ENCODE measurements around the gene OSM.

The OSM gene

GRCh38 chr22:30297276-30297990, 30.8 kb upstream of the OSM start:
- no peak for DNase-seq

GRCh38 chr22:30296833-30297232, 30.2 kb upstream of the OSM start:
- DNase-seq: no peak

- DNase-seq: no peak
These were observed 29.7 kb upstream of the OSM start for GRCh38 chr22:30296324-30296723.

GRCh38 chr22:30295576-30295975, 28.9 kb upstream of the OSM start:
- no peak for DNase-seq

- DNase-seq: no peak
These were observed 28.2 kb upstream of the OSM start for GRCh38 chr22:30294830-30295229.

- no peak for DNase-seq
These were observed 27.4 kb upstream of the OSM start for GRCh38 chr22:30294066-30294465.

- DNase-seq: no peak
These were observed 26.4 kb upstream of the OSM start for GRCh38 chr22:30293026-30293425.

GRCh38 chr22:30292069-30292970, 25.7 kb upstream of the OSM start:
- DNase-seq: no peak

GRCh38 chr22:30291058-30291892, 24.6 kb upstream of the OSM start:
- DNase-seq: no peak

GRCh38 chr22:30290342-30291057, 23.8 kb upstream of the OSM start:
- DNase-seq: no peak

- no peak for DNase-seq
These were observed 23.3 kb upstream of the OSM start for GRCh38 chr22:30289980-30290313.

- DNase-seq: peak; percentile 98
These were observed 22.7 kb upstream of the OSM start, which contains the start of gene CASTOR1 for GRCh38 chr22:30289141-30289979. TSS of gene CASTOR1 (minus strand) at chr22:30289505. CDS start at chr22:30289497, 8 bp downstream.

- no peak for DNase-seq
These were observed 21.9 kb upstream of the OSM start for GRCh38 chr22:30288419-30289140.

GRCh38 chr22:30287648-30288418, 21.2 kb upstream of the OSM start:
- DNase-seq: peak; percentile 71

- no peak for DNase-seq
These were observed 20.4 kb upstream of the OSM start for GRCh38 chr22:30286813-30287647.

- no peak for DNase-seq
These were observed 19.7 kb upstream of the OSM start for GRCh38 chr22:30286331-30286730.

- DNase-seq: no peak
These were observed 19.2 kb upstream of the OSM start for GRCh38 chr22:30285846-30286200.

- no peak for DNase-seq
These were observed 18.7 kb upstream of the OSM start for GRCh38 chr22:30285176-30285845.

- DNase-seq: no peak
These were observed 18.0 kb upstream of the OSM start for GRCh38 chr22:30284666-30285065.

All from amniotic stem cell (primary cell).